CD8-positive, alpha-beta memory T cell (primary cell): ENCODE measurements around the gene ENOX1. TPM values are rescaled to one million over a fixed set of nuclear protein-coding genes. Genes with fewer than 3 reads are reported as not detected.

Experiments used
- CTCF ChIA-PET: fragments of 350-600 bp; sonication (Branson Sonifier 250); formaldehyde crosslinking; loops from one replicate; lab custom pipeline; 2021; ENCODE audit warnings: antibody characterized with exemption; lab: Charles Lee
- POLR2A ChIA-PET: fragments of 350-600 bp; sonication (Branson Sonifier 250); formaldehyde crosslinking; loops from one replicate; lab custom pipeline; 2021; ENCODE audit warnings: antibody characterized with exemption; lab: Charles Lee
- DNase-seq, 5 donors: peaks; one replicate each; pipeline versions ENCODE4 v3.0.0 to v3.0.0-alpha.2; 2020 to 2022; ENCODE audit warnings: mixed read lengths in 1 of 5
- H3K27ac ChIP-seq: one replicate; pipeline ENCODE4 v1.7.0; 2013; ENCODE audit warnings: low read depth, mild to moderate bottlenecking, low read length, moderate library complexity
- H3K27me3 ChIP-seq: 2 replicates; pipeline ENCODE4 v1.7.0; 2013; ENCODE audit warnings: low read length, mild to moderate bottlenecking; ENCODE audit not compliant: insufficient read depth, poor library complexity, severe bottlenecking
- H3K36me3 ChIP-seq: 2 replicates; pipeline ENCODE4 v1.7.0; 2013; ENCODE audit warnings: mild to moderate bottlenecking, low read length, moderate library complexity; ENCODE audit not compliant: insufficient read depth
- H3K4me1 ChIP-seq: 2 replicates; pipeline ENCODE4 v1.7.0; 2013; ENCODE audit warnings: mild to moderate bottlenecking, low read length, moderate library complexity; ENCODE audit not compliant: insufficient read depth
- H3K4me3 ChIP-seq: 2 replicates; pipeline ENCODE4 v1.7.0; 2013; ENCODE audit warnings: mild to moderate bottlenecking, low read length
- H3K9me3 ChIP-seq: 2 replicates; pipeline ENCODE4 v1.7.0; 2013; ENCODE audit warnings: mild to moderate bottlenecking, low read length
- H3K27ac Mint-ChIP-seq, 8 donors: one replicate each; pipeline ENCODE4 v1.8.0; 2020 to 2021; ENCODE audit warnings: mixed read lengths in 8 of 8, mild to moderate bottlenecking in 6 of 8, inconsistent platforms in 3 of 8, moderate library complexity in 3 of 8
- H3K27me3 Mint-ChIP-seq, 2 donors: one replicate each; pipeline ENCODE4 v1.8.0; 2020 to 2021; ENCODE audit warnings: mixed read lengths in 2 of 2, mild to moderate bottlenecking in 1 of 2, moderate library complexity in 1 of 2
- H3K36me3 Mint-ChIP-seq, 3 donors: one replicate each; pipeline ENCODE4 v1.8.0; 2020 to 2021; ENCODE audit warnings: mixed read lengths in 3 of 3, inconsistent platforms in 1 of 3, mild to moderate bottlenecking in 1 of 3
- H3K4me1 Mint-ChIP-seq, 3 donors: one replicate each; pipeline ENCODE4 v1.8.0; 2020 to 2021; ENCODE audit warnings: mixed read lengths in 3 of 3, inconsistent platforms in 1 of 3, mild to moderate bottlenecking in 1 of 3
- H3K4me3 Mint-ChIP-seq, 7 donors: one replicate each; pipeline ENCODE4 v1.8.0; 2020 to 2021; ENCODE audit warnings: mixed read lengths in 7 of 7, mild to moderate bottlenecking in 6 of 7, moderate library complexity in 4 of 7, inconsistent platforms in 2 of 7
- H3K9me3 Mint-ChIP-seq, 5 donors: one replicate each; pipeline ENCODE4 v1.8.0; 2020 to 2022; ENCODE audit warnings: mixed read lengths in 5 of 5, mild to moderate bottlenecking in 3 of 5, moderate library complexity in 2 of 5, inconsistent platforms in 1 of 5
- polyA plus RNA-seq: library from polyadenylated mRNA; unstranded; fragments of 300-500 nt; fragmentation: Illumina TruSeq; gene quantifications from one replicate; pipeline ENCODE4 v1.2.3, GENCODE V29; 2021
- total RNA-seq, 2 experiments: library from RNA; stranded (reverse); gene quantifications; one replicate each; pipeline ENCODE4 v1.2.3, GENCODE V29; 2021

The ENOX1 gene
- total and polyA plus RNA-seq, 3 experiments from 2014 or later: 0.18 to 0.29 TPM; not detected in 1

- POLR2A ChIA-PET: no interaction called here
- no peaks in the 10 kb centered on the region for H3K9me3 Mint-ChIP-seq
- Histone ChIP-seq H3K27ac (no peak overlapping the region), H3K36me3 (no peaks in the 10 kb centered on the region), H3K4me3 (no peak overlapping the region), H3K27me3 (no peaks in the 10 kb centered on the region), H3K9me3 (no peaks in the 10 kb centered on the region), H3K4me1 (no peaks in the 10 kb centered on the region)
- no peak for DNase-seq
- H3K27ac Mint-ChIP-seq: no peak overlapping the region
- peaks cover 2 to 12% of the 10 kb centered on the region in 2 donors for H3K27me3 Mint-ChIP-seq
- no peak overlapping the region for H3K4me3 Mint-ChIP-seq
- no peaks in the 10 kb centered on the region for H3K36me3 Mint-ChIP-seq
- no peaks in the 10 kb centered on the region for H3K4me1 Mint-ChIP-seq
- CTCF ChIA-PET: no interaction called here
Measured at GRCh38 chr13:43238341-43239083, 548.3 kb downstream of the ENOX1 start.

GRCh38 chr13:43237616-43238015 is 549.2 kb downstream of the ENOX1 start:
- H3K27ac Mint-ChIP-seq: no peak overlapping the region
- H3K36me3 Mint-ChIP-seq: no peaks in the 10 kb centered on the region
- no peak for DNase-seq
- Histone ChIP-seq H3K36me3 (no peaks in the 10 kb centered on the region), H3K27ac (no peak overlapping the region), H3K27me3 (no peaks in the 10 kb centered on the region), H3K9me3 (no peaks in the 10 kb centered on the region), H3K4me1 (no peaks in the 10 kb centered on the region), H3K4me3 (no peak overlapping the region)
- no peaks in the 10 kb centered on the region for H3K4me1 Mint-ChIP-seq
- H3K4me3 Mint-ChIP-seq: no peak overlapping the region
- no peaks in the 10 kb centered on the region for H3K9me3 Mint-ChIP-seq
- ChIA-PET POLR2A (no interaction called here), CTCF (no interaction called here)
- peaks cover 1 to 7% of the 10 kb centered on the region in 2 donors for H3K27me3 Mint-ChIP-seq

- H3K9me3 Mint-ChIP-seq: no peaks in the 10 kb centered on the region
- ChIA-PET POLR2A (no interaction called here), CTCF (no interaction called here)
- no peak for DNase-seq
- Histone ChIP-seq H3K9me3 (no peaks in the 10 kb centered on the region), H3K27ac (no peak overlapping the region), H3K27me3 (no peaks in the 10 kb centered on the region), H3K36me3 (no peaks in the 10 kb centered on the region), H3K4me3 (no peak overlapping the region), H3K4me1 (no peaks in the 10 kb centered on the region)
- H3K27ac Mint-ChIP-seq: no peak overlapping the region
- H3K27me3 Mint-ChIP-seq: peaks cover 0 to 7% of the 10 kb centered on the region in 2 donors
- H3K4me1 Mint-ChIP-seq: no peaks in the 10 kb centered on the region
- no peaks in the 10 kb centered on the region for H3K36me3 Mint-ChIP-seq
- no peak overlapping the region for H3K4me3 Mint-ChIP-seq
Measured at GRCh38 chr13:43235028-43235427, 551.7 kb downstream of the ENOX1 start.

- H3K4me1 ChIP-seq: no peaks in the 10 kb centered on the region
- Mint-ChIP-seq H3K4me1 (no peaks in the 10 kb centered on the region), H3K36me3 (no peaks in the 10 kb centered on the region), H3K4me3 (no peak overlapping the region), H3K27me3 (peaks cover 0 to 7% of the 10 kb centered on the region in 2 donors), H3K27ac (no peak overlapping the region), H3K9me3 (no peaks in the 10 kb centered on the region)
- H3K4me3 ChIP-seq: no peak overlapping the region
- H3K27me3 ChIP-seq: no peaks in the 10 kb centered on the region
- H3K36me3 ChIP-seq: no peaks in the 10 kb centered on the region
- ChIA-PET POLR2A (no interaction called here), CTCF (no interaction called here)
- DNase-seq: no peak
- no peak overlapping the region for H3K27ac ChIP-seq
- H3K9me3 ChIP-seq: no peaks in the 10 kb centered on the region
Measured at GRCh38 chr13:43232873-43233265, 553.9 kb downstream of the ENOX1 start.

GRCh38 chr13:43232144-43232872 is 554.5 kb downstream of the ENOX1 start:
- DNase-seq: no peak
- ChIA-PET CTCF (no interaction called here), POLR2A (no interaction called here)
- H3K27me3 ChIP-seq: no peaks in the 10 kb centered on the region
- Mint-ChIP-seq H3K27ac (no peak overlapping the region), H3K27me3 (peaks cover 0 to 7% of the 10 kb centered on the region in 2 donors), H3K36me3 (no peaks in the 10 kb centered on the region), H3K4me3 (no peak overlapping the region), H3K9me3 (no peaks in the 10 kb centered on the region), H3K4me1 (no peaks in the 10 kb centered on the region)
- no peak overlapping the region for H3K4me3 ChIP-seq
- H3K36me3 ChIP-seq: no peaks in the 10 kb centered on the region
- H3K9me3 ChIP-seq: no peaks in the 10 kb centered on the region
- no peaks in the 10 kb centered on the region for H3K4me1 ChIP-seq
- H3K27ac ChIP-seq: no peak overlapping the region

GRCh38 chr13:43230989-43231388 is 555.8 kb downstream of the ENOX1 start:
- H3K27me3 ChIP-seq: no peaks in the 10 kb centered on the region
- no peaks in the 10 kb centered on the region for H3K9me3 Mint-ChIP-seq
- POLR2A ChIA-PET: no interaction called here
- CTCF ChIA-PET: no interaction called here
- H3K4me3 Mint-ChIP-seq: no peak overlapping the region
- no peaks in the 10 kb centered on the region for H3K36me3 Mint-ChIP-seq
- H3K4me1 Mint-ChIP-seq: no peaks in the 10 kb centered on the region
- H3K27ac ChIP-seq: no peak overlapping the region
- no peak overlapping the region for H3K27ac Mint-ChIP-seq
- no peak overlapping the region for H3K4me3 ChIP-seq
- no peaks in the 10 kb centered on the region for H3K4me1 ChIP-seq
- H3K36me3 ChIP-seq: no peaks in the 10 kb centered on the region
- DNase-seq: no peak
- peaks cover 0 to 10% of the 10 kb centered on the region in 2 donors for H3K27me3 Mint-ChIP-seq
- H3K9me3 ChIP-seq: no peaks in the 10 kb centered on the region

GRCh38 chr13:43229506-43229905 is 557.3 kb downstream of the ENOX1 start:
- Mint-ChIP-seq H3K36me3 (no peaks in the 10 kb centered on the region), H3K9me3 (no peaks in the 10 kb centered on the region), H3K4me3 (no peak overlapping the region), H3K27me3 (peaks cover 0 to 15% of the 10 kb centered on the region in 2 donors), H3K27ac (no peak overlapping the region), H3K4me1 (no peaks in the 10 kb centered on the region)
- Histone ChIP-seq H3K27ac (no peak overlapping the region), H3K36me3 (no peaks in the 10 kb centered on the region), H3K4me3 (no peak overlapping the region), H3K9me3 (no peaks in the 10 kb centered on the region), H3K4me1 (no peaks in the 10 kb centered on the region), H3K27me3 (no peaks in the 10 kb centered on the region)
- no peak for DNase-seq
- ChIA-PET POLR2A (no interaction called here), CTCF (no interaction called here)

GRCh38 chr13:43227721-43228120 is 559.1 kb downstream of the ENOX1 start:
- Histone ChIP-seq H3K4me3 (no peak overlapping the region), H3K27me3 (no peaks in the 10 kb centered on the region), H3K36me3 (no peaks in the 10 kb centered on the region), H3K27ac (no peak overlapping the region), H3K4me1 (no peaks in the 10 kb centered on the region), H3K9me3 (no peaks in the 10 kb centered on the region)
- no peak for DNase-seq
- H3K4me1 Mint-ChIP-seq: no peaks in the 10 kb centered on the region
- H3K27me3 Mint-ChIP-seq: peaks cover 0 to 12% of the 10 kb centered on the region in 2 donors
- ChIA-PET CTCF (no interaction called here), POLR2A (no interaction called here)
- H3K36me3 Mint-ChIP-seq: no peaks in the 10 kb centered on the region
- no peak overlapping the region for H3K4me3 Mint-ChIP-seq
- no peaks in the 10 kb centered on the region for H3K9me3 Mint-ChIP-seq
- no peak overlapping the region for H3K27ac Mint-ChIP-seq
